Smooth muscle cell of the coronary artery (primary cell): ENCODE results near the gene LMAN1L. TPM values are rescaled to one million over a fixed set of nuclear protein-coding genes. Genes with fewer than 3 reads are reported as not detected.

ENCODE experiments used
- total RNA-seq: library from RNA; depleted of rRNA; stranded (reverse); fragments of >200 nt; gene quantifications from 2 replicates; pipeline ENCODE4 v1.2.3, GENCODE V29; 2014; ENCODE audit warnings: low replicate concordance

LMAN1L gene
- not detected in 2 replicates for total RNA-seq

GRCh38 chr15:74812533-74812932 is at the start of gene LMAN1L:
Gene LMAN1L, plus strand, starts transcription at chr15:74812835. Its CDS starts 20 bp downstream, at chr15:74812855.

GRCh38 chr15:74781431-74782258 is 31.0 kb upstream of the LMAN1L start, which contains the start of gene CSK:
Gene CSK, plus strand, starts transcription at chr15:74782080. Its CDS starts 16,218 bp downstream, at chr15:74798298.

GRCh38 chr15:74826364-74826819 is 13.8 kb downstream of the LMAN1L start, which contains the start of gene CPLX3:
Gene CPLX3, plus strand, starts transcription at chr15:74826627. Its CDS starts 77 bp downstream, at chr15:74826704.

GRCh38 chr15:74842581-74843444 is 30.2 kb downstream of the LMAN1L start, which contains the start of gene ULK3:
Gene ULK3, minus strand, starts transcription at chr15:74843156. Its CDS starts 51 bp downstream, at chr15:74843105.

DNA sequence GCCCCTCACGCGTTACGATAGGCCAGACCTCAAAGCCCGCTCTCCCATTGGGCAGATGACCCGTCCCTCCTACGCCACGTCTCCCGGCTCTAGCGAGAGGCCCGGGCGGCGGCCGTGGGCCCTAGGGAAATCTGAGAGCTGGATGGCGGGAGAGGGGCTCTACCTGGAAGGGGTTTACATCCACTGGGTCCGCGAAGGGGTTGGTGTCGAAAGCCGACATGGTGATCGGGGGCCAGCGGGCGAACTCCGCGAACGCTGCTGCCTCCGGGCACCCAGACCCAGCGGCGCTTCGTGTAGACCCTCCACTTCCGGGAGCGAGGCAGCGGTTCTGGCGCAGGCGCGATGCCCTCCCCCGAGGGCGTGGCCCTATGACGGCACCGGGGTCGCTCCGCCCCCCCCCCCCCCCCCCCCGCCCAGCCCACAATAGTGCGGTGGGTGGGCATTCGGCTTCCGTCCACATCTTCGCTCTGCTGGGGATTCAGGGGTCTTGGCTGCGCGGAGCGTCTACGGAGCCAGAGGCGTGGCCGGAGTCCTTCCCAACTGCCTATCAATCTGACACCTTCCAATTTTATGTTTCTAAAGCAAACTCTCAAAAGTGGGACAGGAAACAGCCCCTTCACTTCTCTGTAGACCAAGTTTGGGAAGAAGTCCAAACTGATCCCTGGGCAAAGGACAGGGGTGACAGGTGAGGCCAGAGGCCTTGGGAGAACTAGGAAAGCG is 60.6 kb downstream of the LMAN1L start, which contains the start of gene SCAMP2:
Gene SCAMP2, minus strand, starts transcription at position 330 of the 720 bp plus-strand sequence. Its CDS starts 110 bp downstream, at position 220.

Other genes with a start within 250 kb of the LMAN1L start
- gene CLK3, start 197.0 kb upstream of the LMAN1L start, total RNA-seq = 48.0 and 65.8 TPM in 2 replicates
- 10.9 and 11.0 TPM in 2 replicates for gene EDC3, start 116.8 kb upstream of the LMAN1L start, total RNA-seq
- gene CYP1A1, start 87.3 kb upstream of the LMAN1L start, total RNA-seq = 0.45 TPM in 1 of 2 replicates, not detected in the other
- gene CYP1A2, start 64.0 kb upstream of the LMAN1L start, total RNA-seq = not detected in 2 replicates
- 21.3 and 22.6 TPM in 2 replicates for gene CSK, start 30.8 kb upstream of the LMAN1L start, total RNA-seq
- not detected in 2 replicates for gene CPLX3, start 13.8 kb downstream of the LMAN1L start, total RNA-seq
- gene ULK3, start 30.3 kb downstream of the LMAN1L start, total RNA-seq = 4.4 and 11.4 TPM in 2 replicates
- 9.2 and 15.6 TPM in 2 replicates for gene SCAMP2, start 60.5 kb downstream of the LMAN1L start, total RNA-seq
- 57.1 and 62.5 TPM in 2 replicates for gene MPI, start 77.2 kb downstream of the LMAN1L start, total RNA-seq
- gene FAM219B, start 94.0 kb downstream of the LMAN1L start, total RNA-seq = 31.7 and 35.6 TPM in 2 replicates
- 19.4 and 37.5 TPM in 2 replicates for gene COX5A, start 125.2 kb downstream of the LMAN1L start, total RNA-seq
- 1.8 and 4.4 TPM in 2 replicates for gene RPP25, start 143.9 kb downstream of the LMAN1L start, total RNA-seq
- 0.94 and 1.3 TPM in 2 replicates for gene SCAMP5, start 182.7 kb downstream of the LMAN1L start, total RNA-seq
- 3.3 and 10.1 TPM in 2 replicates for gene PPCDC, start 210.8 kb downstream of the LMAN1L start, total RNA-seq